Measurements from ENCODE around the gene MANF.
"Not testable (repeated sequence)": the region's sequence is repeated elsewhere in the genome, so short reads cannot be mapped to it uniquely, and the experiment has no call there.

Gene MANF

DNA sequence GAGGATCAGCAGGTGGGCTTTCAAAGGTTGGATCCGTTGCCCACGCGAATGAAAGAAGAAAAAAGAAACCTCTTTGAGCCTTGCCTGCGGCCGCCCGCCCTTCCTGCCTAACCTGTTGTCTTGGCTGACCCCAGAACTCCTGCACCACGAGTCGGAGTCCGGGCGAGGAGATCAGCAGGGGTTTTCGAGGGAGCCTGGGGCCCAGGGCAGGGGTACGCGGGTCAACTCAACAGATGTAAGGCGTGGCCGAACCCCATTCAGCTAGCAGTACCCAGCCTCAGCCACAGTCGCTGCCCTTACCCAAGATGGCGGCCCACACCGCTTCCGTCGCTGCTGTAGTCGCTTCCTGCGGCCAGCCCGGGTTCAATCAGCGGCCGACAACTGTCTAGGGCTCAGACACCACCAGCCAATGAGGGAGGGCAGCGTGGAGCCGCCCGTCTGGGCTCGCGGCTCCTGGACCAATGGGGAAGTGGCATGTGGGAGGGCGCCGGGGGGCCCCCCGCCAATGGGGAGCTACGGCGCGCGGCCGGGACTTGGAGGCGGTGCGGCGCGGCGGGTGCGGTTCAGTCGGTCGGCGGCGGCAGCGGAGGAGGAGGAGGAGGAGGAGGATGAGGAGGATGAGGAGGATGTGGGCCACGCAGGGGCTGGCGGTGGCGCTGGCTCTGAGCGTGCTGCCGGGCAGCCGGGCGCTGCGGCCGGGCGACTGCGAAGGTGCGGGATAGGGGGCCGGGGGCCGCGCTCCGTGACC lies at the start of gene MANF:
Gene MANF (plus strand): TSS at position 566 of the 748 bp plus-strand sequence. CDS start 52 bp downstream, at position 618.
- peak; percentile 98 for DNase-seq

- no peak for DNase-seq
These were observed 48.8 kb upstream of the MANF start for GRCh38 chr3:51336261-51336660.

GRCh38 chr3:51337666-51338065 lies 47.4 kb upstream of the MANF start:
- no peak for DNase-seq

- no peak for DNase-seq
These were observed 46.5 kb upstream of the MANF start for GRCh38 chr3:51338632-51339031.

DNA sequence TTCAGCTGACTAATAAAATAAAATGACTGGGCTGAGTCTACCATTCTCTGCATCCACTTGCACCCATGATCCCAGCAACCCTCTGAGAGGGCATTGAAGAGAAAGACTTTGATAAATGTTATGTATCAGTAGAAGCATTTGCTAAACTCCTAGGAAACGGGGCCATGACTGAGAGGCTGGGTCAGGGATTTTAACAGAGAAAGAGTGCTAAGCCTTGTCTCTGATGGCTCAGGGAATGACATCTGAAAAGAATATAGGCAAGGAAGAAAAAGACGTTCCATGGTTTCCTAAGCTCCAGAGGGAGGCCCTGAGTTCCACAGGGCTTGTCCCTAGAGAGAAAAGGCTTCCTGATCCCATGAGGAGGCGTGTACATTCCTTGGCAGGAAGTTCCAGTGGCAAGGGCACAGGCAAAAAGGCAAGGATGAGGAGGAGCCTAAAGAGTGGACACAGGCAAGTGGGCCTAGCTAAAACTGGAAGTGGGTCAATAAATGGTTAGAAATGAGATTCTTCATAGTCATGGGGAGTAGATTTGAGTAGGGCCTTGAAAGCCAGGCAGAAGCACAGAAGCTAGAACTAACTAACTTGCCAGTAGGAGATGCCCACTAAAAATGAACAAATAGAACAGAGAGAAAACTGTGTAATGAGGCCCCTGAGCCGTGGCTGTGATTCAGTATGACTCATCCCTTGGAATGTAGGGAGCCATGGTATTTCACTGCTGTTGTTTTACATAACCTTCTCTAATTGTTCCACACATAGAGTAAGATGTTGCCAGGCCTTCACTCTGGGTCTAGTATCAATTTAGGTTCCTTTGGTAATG lies 44.9 kb upstream of the MANF start:
- DNase-seq, result peak in 1 of 3 donors; percentile 33

DNA sequence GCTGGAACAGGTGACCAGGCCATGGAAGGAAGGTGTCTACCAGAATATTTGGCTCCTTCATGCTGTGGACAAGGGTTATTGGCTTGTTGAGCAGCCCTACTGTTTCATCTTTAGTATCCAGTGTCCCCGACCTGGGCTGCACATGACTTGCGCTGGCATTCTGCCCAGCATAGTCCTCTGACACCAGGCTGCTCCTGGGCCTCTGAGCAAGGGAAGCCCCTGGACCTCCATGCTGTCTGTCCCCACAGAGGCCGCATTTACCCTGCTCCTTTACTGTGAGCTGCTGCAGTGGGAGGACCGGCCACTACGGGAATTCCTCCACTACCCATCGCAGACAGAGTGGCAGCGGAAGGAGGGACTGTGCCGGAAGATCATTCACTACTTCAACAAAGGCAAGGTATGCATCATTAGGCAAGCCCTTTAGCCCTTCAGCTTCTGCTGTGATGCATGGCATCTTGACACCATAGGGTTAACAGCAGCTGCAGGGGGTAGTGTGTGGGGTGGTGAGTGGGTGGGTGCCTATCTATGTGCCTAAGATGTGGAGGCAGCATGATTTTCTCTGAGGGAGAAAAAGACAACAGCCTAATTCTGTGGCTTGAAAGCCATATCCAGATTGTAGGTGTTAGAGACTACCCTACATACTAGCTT lies 44.0 kb upstream of the MANF start:
- DNase-seq, result no peak

GRCh38 chr3:51343918-51344687 lies 41.0 kb upstream of the MANF start:
- peak in 1 of 3 donors; percentile 6 for DNase-seq

GRCh38 chr3:51350751-51351150 lies 34.3 kb upstream of the MANF start:
- no peak for DNase-seq

- DNase-seq, result no peak
These were observed 32.0 kb upstream of the MANF start for GRCh38 chr3:51353131-51353530.

DNA sequence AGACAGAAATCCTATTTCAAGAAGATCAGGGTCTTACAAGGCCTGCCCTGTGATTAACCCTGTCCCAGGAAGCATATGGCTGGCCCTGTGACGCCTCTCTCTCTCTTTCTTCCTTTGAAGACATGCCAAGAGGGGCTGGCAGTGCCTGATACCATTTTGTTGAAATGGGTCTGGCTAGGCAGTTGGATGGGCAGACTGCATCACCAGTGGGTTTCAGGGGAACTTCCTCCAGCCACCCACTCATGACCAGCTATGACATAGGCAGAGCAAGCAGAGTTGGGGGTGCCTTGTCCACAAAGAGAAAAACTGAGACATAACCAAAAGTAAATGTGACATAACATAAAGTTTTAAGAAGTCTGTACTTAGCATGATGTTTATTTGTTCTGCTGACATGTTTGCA lies 31.4 kb upstream of the MANF start:
- DNase-seq, result peak; percentile 27 to 31 (median 30)

- DNase-seq, result no peak
These were observed 30.9 kb upstream of the MANF start for GRCh38 chr3:51354172-51354571.

DNA sequence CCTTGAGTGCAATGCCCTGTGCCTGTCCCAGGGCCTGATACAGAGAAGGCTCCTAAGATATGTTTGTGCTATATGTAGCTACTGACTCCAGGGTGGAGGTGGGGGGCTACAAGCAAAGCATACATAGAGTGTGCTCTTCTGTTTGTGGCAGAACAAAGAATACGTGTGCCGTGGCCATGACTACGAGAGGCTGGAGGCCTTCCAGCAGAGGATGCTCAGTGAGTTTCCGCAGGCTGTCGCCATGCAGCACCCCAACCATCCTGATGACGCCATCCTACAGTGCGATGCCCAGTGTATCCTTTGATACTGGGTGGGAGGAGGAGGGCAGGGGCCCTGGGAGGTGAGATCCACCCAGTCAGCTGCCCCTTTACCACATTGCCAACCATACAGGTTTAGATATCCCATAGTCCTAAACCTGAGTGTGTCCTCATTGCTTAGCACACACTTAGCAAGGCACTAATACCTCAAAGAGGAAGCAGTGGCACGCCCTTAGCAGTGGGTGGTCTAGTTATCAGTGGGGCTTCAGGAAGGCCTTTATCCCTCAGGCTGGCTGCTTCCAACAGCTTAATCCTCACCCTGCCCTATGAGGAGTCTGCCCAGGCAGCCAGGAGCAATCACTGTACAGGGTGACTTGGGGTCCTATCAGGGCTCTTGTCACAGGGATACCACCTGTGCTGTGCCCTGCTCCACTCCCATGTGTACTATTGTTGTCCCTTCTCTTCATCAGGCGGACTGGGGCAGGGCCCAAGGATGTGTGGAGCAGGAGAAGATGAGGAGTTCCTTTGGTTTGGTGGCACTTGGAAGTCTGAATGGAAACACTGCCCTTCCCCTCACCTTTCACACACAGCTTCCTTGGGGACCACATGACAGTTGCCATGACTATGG lies 30.1 kb upstream of the MANF start:
- no peak for DNase-seq

GRCh38 chr3:51355891-51356578 lies 29.1 kb upstream of the MANF start:
- DNase-seq, result no peak

DNA sequence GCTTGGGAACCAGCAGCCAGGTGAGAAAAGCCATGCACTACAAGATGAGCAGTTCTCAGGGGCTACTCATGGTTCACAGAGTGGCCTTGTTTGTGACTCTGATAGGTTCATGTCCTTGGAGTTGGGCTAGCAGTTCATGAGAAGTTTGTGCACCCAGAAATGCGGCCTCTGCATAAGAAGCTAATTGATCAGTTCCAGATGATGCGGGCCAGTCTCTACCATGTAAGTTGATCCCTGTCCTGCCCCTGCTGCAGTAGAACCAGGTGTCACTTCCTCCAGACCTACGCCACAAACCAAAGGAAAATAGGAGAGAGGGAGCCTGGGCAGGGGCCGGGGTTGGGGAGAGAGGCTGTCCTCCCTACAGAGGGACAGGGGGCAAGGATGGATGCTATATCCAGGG lies 27.2 kb upstream of the MANF start:
- DNase-seq, result no peak

GRCh38 chr3:51358981-51359380 lies 26.1 kb upstream of the MANF start:
- DNase-seq, result no peak

- no peak for DNase-seq
These were observed 24.3 kb upstream of the MANF start for GRCh38 chr3:51360806-51361205.

DNA sequence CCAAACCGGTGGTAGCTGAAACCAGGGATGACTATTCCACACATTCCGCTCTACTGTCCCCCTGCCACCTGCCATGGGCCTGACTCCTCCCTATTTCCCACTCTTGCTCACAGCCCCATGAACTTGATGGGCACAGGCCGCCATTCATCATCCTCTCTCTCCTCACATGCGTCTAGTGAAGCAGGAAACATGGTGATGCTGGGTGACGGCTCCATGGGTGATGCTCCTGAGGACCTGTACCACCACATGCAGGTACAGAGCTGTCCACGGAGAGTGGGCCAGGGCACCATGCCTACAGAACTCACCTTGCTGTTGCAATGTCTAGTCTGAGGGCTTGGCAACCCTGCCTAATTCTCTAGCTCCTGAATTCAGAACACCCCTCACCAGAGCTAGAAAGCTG lies 23.3 kb upstream of the MANF start:
- DNase-seq, result no peak

GRCh38 chr3:51362476-51362875 lies 22.6 kb upstream of the MANF start:
- no peak for DNase-seq

- DNase-seq, result not testable (repeated sequence)
These were observed 16.8 kb upstream of the MANF start for GRCh38 chr3:51368276-51368675.

GRCh38 chr3:51371943-51372557 lies 13.0 kb upstream of the MANF start:
- peak; percentile 56 to 71 (median 70) for DNase-seq
